Body of pancreas (tissue), 4 donors: ENCODE results near the gene FAM200A. TPM values are rescaled to one million over a fixed set of nuclear protein-coding genes. Genes with fewer than 3 reads are reported as not detected.

Source experiments
- ATAC-seq: fragments of 150-250 bp; one replicate; pipeline ENCODE4 v1.9.1; 2016
- DNase-seq, 4 donors: peaks; one replicate each; pipeline ENCODE4 v3.0.0-alpha.2; 2019
- H3K27ac ChIP-seq, 4 donors: fragments of 200-600 bp; sonication (generic); 1 replicate in 3 of 4; 2 replicates in 1 of 4; pipeline versions ENCODE4 v1.5.1 to v1.6.1; 2016 to 2019; ENCODE audit warnings: mild to moderate bottlenecking in 1 of 4, mixed read lengths in 1 of 4, moderate library complexity in 1 of 4
- H3K27me3 ChIP-seq, 2 donors: fragments of 200-600 bp; sonication (generic); one replicate each; pipeline ENCODE4 v1.6.0; 2016; ENCODE audit warnings: mild to moderate bottlenecking in 1 of 2
- H3K36me3 ChIP-seq, 2 donors: fragments of 200-600 bp; sonication (generic); replicated peaks in 1 of 2; 2 replicates each; pipeline ENCODE4 v1.5.1; 2016; ENCODE audit warnings: low read depth in 2 of 2; ENCODE audit not compliant: insufficient read depth in 1 of 2
- H3K4me1 ChIP-seq: fragments of 200-600 bp; sonication (generic); one replicate; pipeline ENCODE4 v1.6.0; 2016
- H3K4me3 ChIP-seq, 2 donors: fragments of 200-600 bp; sonication (generic); 1 replicate in 1 of 2; 2 replicates in 1 of 2; pipeline ENCODE4 v1.5.1; 2016 to 2019
- H3K9me3 ChIP-seq, 3 donors: fragments of 200-600 bp; sonication (generic); 1 replicate in 2 of 3; 2 replicates in 1 of 3; pipeline ENCODE4 v1.5.1; 2016
- POLR2A ChIP-seq, 3 donors: fragments of 450-650 bp; IDR thresholded peaks; one replicate each; pipeline ENCODE4 v1.6.1; 2016; ENCODE audit warnings: antibody characterized with exemption in 3 of 3, mild to moderate bottlenecking in 2 of 3
- WGBS, 2 donors: methylation state at CpG; one replicate each; pipeline ENCODE4 v1.1.5; 2017; 5-methylcytosine and 5-hydroxymethylcytosine counted together
- intact Hi-C: fragments of 100-400 bp; cut with DNase I; formaldehyde crosslinking; loops from one replicate; pipeline ENCODE4 v1.15.1; 2023
- total RNA-seq, 2 donors: library from RNA; depleted of rRNA; stranded (reverse); fragments of >200 nt; gene quantifications; one replicate each; pipeline ENCODE4 v1.1.0, GENCODE V29; 2016
- TF ChIP-seq, protein P1 (sequence below), 7 experiments: fragments of 450-650 bp in 4 of 7; fragments of 200-600 bp in 3 of 7; sonication (generic) in 3 of 7; IDR thresholded peaks; one replicate each; pipeline ENCODE4 v1.5.1; 2016 to 2019; ENCODE audit warnings: antibody characterized with exemption in 7 of 7

FAM200A gene
- total RNA-seq, 2 donors from 2014 or later, result 3.9 to 7.3 TPM

DNA sequence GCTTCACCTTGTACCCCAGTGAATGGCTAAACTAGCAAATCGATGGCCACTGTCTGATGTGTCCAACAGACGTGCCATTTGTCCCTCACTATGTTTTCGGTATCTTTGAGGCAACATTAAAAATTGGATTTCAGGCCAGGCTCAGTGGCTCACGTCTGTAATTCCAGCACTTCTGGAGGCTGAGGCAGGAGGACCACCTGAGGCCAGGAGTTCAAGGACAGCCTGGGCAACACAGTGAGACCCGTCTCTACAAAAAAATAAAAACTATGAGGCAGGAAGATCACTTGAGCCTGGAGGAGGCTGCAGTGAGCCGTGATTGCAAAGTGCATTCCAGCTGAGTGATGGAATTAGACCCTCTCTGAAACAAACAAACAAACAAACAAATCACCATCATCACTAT lies 8.0 kb downstream of the FAM200A start:
- Histone ChIP-seq H3K36me3 (peaks cover 7% of the 10 kb centered on the region in 2 donors), H3K27me3 (no peaks in the 10 kb centered on the region), H3K4me3 (no peak overlapping the region), H3K4me1 (no peaks in the 10 kb centered on the region), H3K9me3 (peaks cover 0 to 21% (median 0%) of the 10 kb centered on the region in 3 donors), H3K27ac (no peak overlapping the region)
- no peak for ATAC-seq
- 90 to 94% methylated on average over 6 of the region's 6 CpGs for WGBS, 2 donors
- no peak for TF ChIP-seq POLR2A (IDR thresholded peaks at IDR 0.05)
- TF ChIP-seq, protein P1, sequence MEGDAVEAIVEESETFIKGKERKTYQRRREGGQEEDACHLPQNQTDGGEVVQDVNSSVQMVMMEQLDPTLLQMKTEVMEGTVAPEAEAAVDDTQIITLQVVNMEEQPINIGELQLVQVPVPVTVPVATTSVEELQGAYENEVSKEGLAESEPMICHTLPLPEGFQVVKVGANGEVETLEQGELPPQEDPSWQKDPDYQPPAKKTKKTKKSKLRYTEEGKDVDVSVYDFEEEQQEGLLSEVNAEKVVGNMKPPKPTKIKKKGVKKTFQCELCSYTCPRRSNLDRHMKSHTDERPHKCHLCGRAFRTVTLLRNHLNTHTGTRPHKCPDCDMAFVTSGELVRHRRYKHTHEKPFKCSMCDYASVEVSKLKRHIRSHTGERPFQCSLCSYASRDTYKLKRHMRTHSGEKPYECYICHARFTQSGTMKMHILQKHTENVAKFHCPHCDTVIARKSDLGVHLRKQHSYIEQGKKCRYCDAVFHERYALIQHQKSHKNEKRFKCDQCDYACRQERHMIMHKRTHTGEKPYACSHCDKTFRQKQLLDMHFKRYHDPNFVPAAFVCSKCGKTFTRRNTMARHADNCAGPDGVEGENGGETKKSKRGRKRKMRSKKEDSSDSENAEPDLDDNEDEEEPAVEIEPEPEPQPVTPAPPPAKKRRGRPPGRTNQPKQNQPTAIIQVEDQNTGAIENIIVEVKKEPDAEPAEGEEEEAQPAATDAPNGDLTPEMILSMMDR (IDR thresholded peaks at IDR 0.05), result no peak
- DNase-seq, result no peak
- intact Hi-C loops, result no loop called here

DNA sequence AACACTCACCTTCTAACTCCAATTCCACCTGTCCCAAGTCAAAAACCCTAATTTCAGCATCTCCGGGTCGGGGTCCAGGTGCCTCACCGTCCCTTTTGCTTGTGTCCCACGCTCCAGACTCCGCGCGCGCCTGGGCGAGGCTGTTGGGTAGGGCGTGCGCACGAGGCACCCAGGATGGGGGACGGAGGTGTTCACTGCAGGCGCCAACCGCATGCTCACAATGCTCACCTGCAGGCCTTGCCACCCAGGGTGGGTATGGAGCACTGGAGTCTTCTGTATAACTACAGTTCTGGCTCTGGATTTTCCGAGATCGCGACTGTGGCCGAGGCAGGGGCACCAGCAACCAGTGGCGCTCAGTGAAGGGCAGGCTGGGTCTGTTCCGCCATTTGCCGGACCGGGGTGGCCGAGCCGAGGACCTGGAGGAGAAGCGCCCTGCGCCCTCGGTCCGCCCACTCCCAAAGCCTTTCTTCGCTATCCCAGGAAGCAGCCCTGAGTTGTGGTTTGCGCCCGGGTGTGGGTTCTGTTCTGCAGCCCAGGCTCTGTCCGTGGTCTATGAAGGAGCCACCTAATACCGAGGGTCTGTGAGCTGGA lies 8.7 kb downstream of the FAM200A start:
- Histone ChIP-seq H3K27ac (no peak overlapping the region), H3K27me3 (no peaks in the 10 kb centered on the region), H3K36me3 (peaks cover 5 to 7% of the 10 kb centered on the region in 2 donors), H3K4me1 (no peaks in the 10 kb centered on the region), H3K4me3 (no peak overlapping the region), H3K9me3 (peaks cover 0 to 21% (median 0%) of the 10 kb centered on the region in 3 donors)
- DNase-seq, result no peak
- no peak for ATAC-seq
- 93 to 99% methylated on average over 18 to 33 of the region's 34 CpGs for WGBS, 2 donors
- TF ChIP-seq, protein P1 (IDR thresholded peaks at IDR 0.05), result no peak
- no peak for TF ChIP-seq POLR2A (IDR thresholded peaks at IDR 0.05)
- intact Hi-C loops, result no loop called here

DNA sequence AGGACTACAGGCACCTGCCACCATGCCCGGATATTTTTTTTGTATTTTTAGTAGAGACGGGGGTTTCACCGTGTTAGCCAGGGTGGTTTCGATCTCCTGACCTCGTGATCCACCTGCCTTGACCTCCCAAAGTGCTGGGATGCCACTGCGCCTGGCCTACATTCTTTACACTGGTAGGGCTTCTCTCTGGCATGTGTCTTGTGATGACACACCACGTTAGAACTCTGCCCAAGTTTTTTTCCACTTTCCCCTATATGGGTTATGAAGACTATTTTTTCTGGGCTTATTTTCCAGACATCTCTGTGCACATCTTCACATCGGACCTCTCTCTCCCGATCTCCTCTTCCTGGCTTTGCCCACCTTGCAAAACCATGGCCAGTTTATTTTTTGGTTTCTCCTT lies 10.7 kb downstream of the FAM200A start:
- Histone ChIP-seq H3K4me3 (no peak overlapping the region), H3K4me1 (no peaks in the 10 kb centered on the region), H3K36me3 (no peaks in the 10 kb centered on the region), H3K9me3 (peaks cover 0 to 21% (median 0%) of the 10 kb centered on the region in 3 donors), H3K27me3 (no peaks in the 10 kb centered on the region), H3K27ac (no peak overlapping the region)
- intact Hi-C loops, result no loop called here
- no peak for DNase-seq
- no peak for TF ChIP-seq POLR2A (IDR thresholded peaks at IDR 0.05)
- TF ChIP-seq, protein P1 (IDR thresholded peaks at IDR 0.05), result no peak
- ATAC-seq, result no peak
- 87 to 92% methylated on average over 9 of the region's 9 CpGs for WGBS, 2 donors

DNA sequence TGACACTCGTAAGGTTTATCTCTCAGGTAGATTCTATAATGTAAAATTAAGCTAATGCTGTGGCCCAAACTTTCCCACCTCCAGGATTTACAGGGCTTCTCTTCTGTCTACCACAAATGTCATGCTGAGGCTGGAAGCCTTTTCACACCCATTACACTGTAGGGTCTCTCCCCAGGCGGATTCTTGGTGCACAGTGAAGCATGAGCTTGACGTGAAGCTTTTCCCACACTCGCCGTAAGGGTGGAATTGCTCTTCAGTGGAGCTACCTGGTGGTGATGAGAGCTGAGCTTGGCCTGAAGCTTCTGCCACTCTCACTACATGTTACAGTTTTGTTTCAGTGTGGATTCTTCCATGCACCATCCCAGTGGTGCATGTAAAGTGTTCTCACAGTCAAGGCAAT lies 11.4 kb downstream of the FAM200A start:
- WGBS, 2 donors, result 95 to 98% methylated on average over 5 of the region's 5 CpGs
- H3K9me3 ChIP-seq, result peaks cover 0 to 21% (median 0%) of the 10 kb centered on the region in 3 donors

More for the DNA sequence above, 11.4 kb downstream of the FAM200A start:
- Histone ChIP-seq H3K27ac (no peak overlapping the region), H3K27me3 (no peaks in the 10 kb centered on the region), H3K4me3 (no peak overlapping the region), H3K36me3 (no peaks in the 10 kb centered on the region), H3K4me1 (no peaks in the 10 kb centered on the region)
- TF ChIP-seq POLR2A (IDR thresholded peaks at IDR 0.05), result no peak
- TF ChIP-seq, protein P1 (IDR thresholded peaks at IDR 0.05), result no peak
- ATAC-seq, result no peak
- intact Hi-C loops, result no loop called here
- no peak for DNase-seq
